Measurements from ENCODE around the gene RCL1. TPM values are rescaled to one million over a fixed set of nuclear protein-coding genes. Genes with fewer than 3 reads are reported as not detected.

The RCL1 gene
- total RNA-seq = 14.0 and 14.9 TPM in 2 replicates

GRCh38 chr9:4792572-4793458, at the start of gene RCL1:
RCL1 (plus strand) TSS chr9:4792944; CDS start chr9:4793092, 148 bp downstream.

Small RNA genes lying within 50 kb of the gene (small RNA-seq; reads per million reads assigned to genes)
- not detected for gene AL158147.1
- gene MIR101-2 = not detected

Other genes with a start within 250 kb of the RCL1 start
- 5.9 and 6.2 TPM in 2 replicates for gene PLPP6, start 130.7 kb upstream of the RCL1 start, total RNA-seq
- 0.39 and 1.5 TPM in 2 replicates for gene SPATA6L, start 126.5 kb upstream of the RCL1 start, total RNA-seq
- gene CDC37L1, start 113.4 kb upstream of the RCL1 start, total RNA-seq = 17.3 and 19.9 TPM in 2 replicates
- gene AK3, start 51.7 kb upstream of the RCL1 start, total RNA-seq = 39.5 and 48.9 TPM in 2 replicates
- 5.5 and 5.9 TPM in 2 replicates for gene JAK2, start 192.3 kb downstream of the RCL1 start, total RNA-seq

Measured in subcutaneous preadipocyte (primary cell).